HCT116 (cell line): ENCODE results near the gene MBD1. TPM values are rescaled to one million over a fixed set of nuclear protein-coding genes. Genes with fewer than 3 reads are reported as not detected.
A peak's percentile ranks its signal among the peaks of the same experiment; 100 is the strongest.

Source experiments
- ATAC-seq: fragments of 200-7000 bp; cut with Tn5 transposase; 2 replicates; pipeline ENCODE4 v1.9.1; 2020; ENCODE audit warnings: mild to moderate bottlenecking, moderate library complexity
- BruUV-seq: library from RNA; stranded (reverse); fragments of 400-500 nt; replicated peaks from 2 replicates; lab custom pipeline; 2021; lab: Mats Ljungman, UMichigan
- CTCF ChIA-PET: fragments of 300-600 bp; sonication (Branson Sonifier 250); formaldehyde crosslinking; loops from one replicate; lab custom pipeline; 2021; ENCODE audit warnings: antibody characterized with exemption; lab: Charles Lee
- POLR2A ChIA-PET: fragments of 300-600, 350-600 bp; sonication (Branson Sonifier 250); formaldehyde crosslinking; loops from one replicate; lab custom pipeline; 2021; ENCODE audit warnings: antibody characterized with exemption; lab: Charles Lee
- RAD21 ChIA-PET, 2 experiments: fragments of 300-600 bp; sonication (Branson Sonifier 250); formaldehyde crosslinking; loops; one replicate each; lab custom pipeline; 2023; ENCODE audit warnings: low total read pairs in 2 of 2; ENCODE audit not compliant: uncharacterized antibody in 2 of 2, unreplicated experiment in 2 of 2, low non-redundant PET in 1 of 2; lab: Charles Lee
- DNase-seq: peaks from one replicate; pipeline ENCODE4 v3.0.0-alpha.2; 2010; ENCODE audit warnings: low read depth, low spot score
- H2AFZ ChIP-seq: fragments of 200-600 bp; shearing (Covaris generic), sonication (generic); 2 replicates; pipeline ENCODE4 v1.6.1; 2017; ENCODE audit warnings: low read depth, mixed run types, mixed read lengths, antibody characterized with exemption, low read length; ENCODE audit not compliant: poor library complexity, severe bottlenecking
- H3K27ac ChIP-seq: 2 replicates; pipeline ENCODE4 v1.5.1; 2012; ENCODE audit warnings: low read depth, low read length
- H3K27me3 ChIP-seq: fragments of 200-600 bp; sonication (generic); 2 replicates; pipeline ENCODE4 v1.6.1; 2016; ENCODE audit warnings: mixed run types, low read length, mixed read lengths; ENCODE audit not compliant: insufficient read depth
- H3K36me3 ChIP-seq, 2 experiments: fragments of 200-500 bp in 1 of 2; fragments of 200-600 bp in 1 of 2; sonication (Bioruptor generic) in 1 of 2; sonication (generic) in 1 of 2; 2 replicates each; pipeline versions ENCODE4 v1.5.1 to v1.6.1; 2014 to 2016; ENCODE audit warnings: low read length in 2 of 2, inconsistent platforms in 1 of 2, mixed read lengths in 1 of 2, mixed run types in 1 of 2; ENCODE audit not compliant: insufficient read depth in 2 of 2, control insufficient read depth in 1 of 2
- H3K4me1 ChIP-seq, 2 experiments: fragments of 200-600 bp in 1 of 2; sonication (generic) in 1 of 2; 2 replicates each; pipeline versions ENCODE4 v1.5.1 to v1.6.1; 2012 to 2017; ENCODE audit warnings: low read length in 2 of 2, inconsistent platforms in 1 of 2, mild to moderate bottlenecking in 1 of 2, mixed read lengths in 1 of 2, mixed run types in 1 of 2, moderate library complexity in 1 of 2; ENCODE audit not compliant: insufficient read depth in 2 of 2, control insufficient read depth in 1 of 2
- H3K4me2 ChIP-seq: fragments of 200-600 bp; sonication (generic); 2 replicates; pipeline ENCODE4 v1.6.1; 2017; ENCODE audit warnings: mixed run types, low read length, mixed read lengths
- H3K4me3 ChIP-seq, 2 experiments: fragments of 200-600 bp in 1 of 2; sonication (generic) in 1 of 2; replicated peaks in 1 of 2; 2 replicates each; pipeline ENCODE4 v1.5.1; 2011 to 2016; ENCODE audit warnings: low read length in 2 of 2, control low read depth in 1 of 2, low read depth in 1 of 2, mild to moderate bottlenecking in 1 of 2, mixed read lengths in 1 of 2, mixed run types in 1 of 2
- H3K79me2 ChIP-seq: fragments of 200-600 bp; sonication (generic); 2 replicates; pipeline ENCODE4 v1.6.1; 2017; ENCODE audit warnings: mild to moderate bottlenecking, mixed run types, low read length, moderate library complexity, mixed read lengths; ENCODE audit not compliant: insufficient read depth
- H3K9ac ChIP-seq: fragments of 200-600 bp; sonication (generic); 2 replicates; pipeline ENCODE4 v1.6.1; 2016; ENCODE audit warnings: low read length, mixed read lengths
- H3K9me2 ChIP-seq: fragments of 200-600 bp; sonication (generic), shearing (Covaris generic); 2 replicates; pipeline ENCODE4 v1.6.1; 2017; ENCODE audit warnings: mixed run types, mild to moderate bottlenecking, moderate library complexity; ENCODE audit not compliant: insufficient read depth
- H3K9me3 ChIP-seq, 2 experiments: fragments of 200-500 bp in 1 of 2; fragments of 200-600 bp in 1 of 2; sonication (Bioruptor generic) in 1 of 2; sonication (generic) in 1 of 2; 2 replicates each; pipeline ENCODE4 v1.6.1; 2014 to 2017; ENCODE audit warnings: low read length in 2 of 2, mixed read lengths in 2 of 2, inconsistent platforms in 1 of 2, low read depth in 1 of 2, mild to moderate bottlenecking in 1 of 2, mixed run types in 1 of 2, moderate library complexity in 1 of 2; ENCODE audit not compliant: control insufficient read depth in 1 of 2, insufficient read depth in 1 of 2
- H4K20me1 ChIP-seq: fragments of 200-600 bp; sonication (generic), shearing (Covaris generic); 2 replicates; pipeline ENCODE4 v1.6.1; 2017; ENCODE audit warnings: mixed run types, mild to moderate bottlenecking, moderate library complexity; ENCODE audit not compliant: insufficient read depth
- CBX3 ChIP-seq: IDR thresholded peaks from 2 replicates; pipeline ENCODE4 v1.6.1; 2012; ENCODE audit warnings: low read depth
- EGR1 ChIP-seq: IDR thresholded peaks from 2 replicates; pipeline ENCODE4 v1.6.1; 2012; ENCODE audit warnings: low read depth
- ELF1 ChIP-seq: IDR thresholded peaks from 2 replicates; pipeline ENCODE4 v1.6.1; 2012; ENCODE audit warnings: low read depth, borderline replicate concordance
- EZH2 ChIP-seq: fragments of 200-600 bp; sonication (generic); IDR thresholded peaks from 2 replicates; pipeline ENCODE4 v1.6.1; 2017; ENCODE audit warnings: antibody characterized with exemption, mixed run types
- JUND ChIP-seq: IDR thresholded peaks from 2 replicates; pipeline ENCODE4 v1.6.1; 2012
- POLR2A ChIP-seq: IDR thresholded peaks from 2 replicates; pipeline ENCODE4 v1.7.0; 2011; ENCODE audit warnings: borderline replicate concordance; ENCODE audit not compliant: insufficient read depth, insufficient read length; ENCODE audit errors: extremely low read depth
- POLR2AphosphoS5 ChIP-seq: IDR thresholded peaks from 2 replicates; pipeline ENCODE4 v1.6.1; 2011; ENCODE audit warnings: mild to moderate bottlenecking, low read depth, low read length, moderate library complexity
- SIN3A ChIP-seq: IDR thresholded peaks from 2 replicates; pipeline ENCODE4 v1.6.1; 2012; ENCODE audit warnings: low read depth
- SP1 ChIP-seq: IDR thresholded peaks from 2 replicates; pipeline ENCODE4 v1.6.1; 2012; ENCODE audit warnings: low read depth
- SRF ChIP-seq: IDR thresholded peaks from 2 replicates; pipeline ENCODE4 v1.6.1; 2012; ENCODE audit warnings: low read depth
- TCF7L2 ChIP-seq: IDR thresholded peaks from 2 replicates; pipeline ENCODE4 v1.7.0; 2011; ENCODE audit warnings: borderline replicate concordance, inconsistent platforms; ENCODE audit not compliant: insufficient read depth, insufficient read length; ENCODE audit errors: extremely low read depth
- YY1 ChIP-seq: IDR thresholded peaks from 2 replicates; pipeline ENCODE4 v1.6.1; 2011; ENCODE audit warnings: low read length, low read depth, moderate library complexity, mild to moderate bottlenecking; ENCODE audit not compliant: insufficient replicate concordance; ENCODE audit errors: extremely low read depth
- ZFX ChIP-seq: fragments of 450-650 bp; IDR thresholded peaks from 2 replicates; pipeline ENCODE4 v1.6.1; 2017
- ZNF274 ChIP-seq: fragments of 200-500 bp; sonication (Bioruptor generic); IDR thresholded peaks from 2 replicates; pipeline ENCODE4 v1.6.1; 2014; ENCODE audit warnings: mild to moderate bottlenecking, low read depth, low read length, inconsistent platforms
- intact Hi-C: fragments of 100-400 bp; cut with micrococcal nuclease; formaldehyde crosslinking; loops from 2 replicates; pipeline ENCODE4 v1.10.0; 2022
- total RNA-seq: library from RNA; stranded (reverse); gene quantifications from one replicate; pipeline ENCODE4 v1.2.1, GENCODE V29; 2021; ENCODE audit not compliant: unreplicated experiment
- TF ChIP-seq, protein P1 (sequence below): IDR thresholded peaks from 2 replicates; pipeline ENCODE4 v1.6.1; 2012; ENCODE audit warnings: low read depth
- TF ChIP-seq, protein P2 (sequence below): IDR thresholded peaks from 2 replicates; pipeline ENCODE4 v1.6.1; 2012
- TF ChIP-seq, protein P3 (sequence below): IDR thresholded peaks from 2 replicates; pipeline ENCODE4 v1.6.1; 2011; ENCODE audit warnings: mild to moderate bottlenecking, low read length, moderate library complexity; ENCODE audit not compliant: insufficient replicate concordance; ENCODE audit errors: extremely low read depth
- TF ChIP-seq, protein P4 (sequence below): IDR thresholded peaks from 2 replicates; pipeline ENCODE4 v1.6.1; 2012
- TF ChIP-seq, protein P5 (sequence below), 3 experiments: fragments of 200-600 bp in 1 of 3; sonication (generic) in 1 of 3; IDR thresholded peaks in 2 of 3; conservative IDR thresholded peaks in 1 of 3; 2 replicates each; pipeline ENCODE4 v1.5.1; 2012 to 2017; ENCODE audit warnings: low read depth in 2 of 3, low read length in 2 of 3, antibody characterized with exemption in 1 of 3, borderline replicate concordance in 1 of 3, control low read depth in 1 of 3, mild to moderate bottlenecking in 1 of 3, mixed read lengths in 1 of 3, mixed run types in 1 of 3, moderate library complexity in 1 of 3; ENCODE audit not compliant: insufficient read depth in 1 of 3

Gene MBD1
- total RNA-seq, 1 experiment from 2014 or later = 63.9 TPM

DNA sequence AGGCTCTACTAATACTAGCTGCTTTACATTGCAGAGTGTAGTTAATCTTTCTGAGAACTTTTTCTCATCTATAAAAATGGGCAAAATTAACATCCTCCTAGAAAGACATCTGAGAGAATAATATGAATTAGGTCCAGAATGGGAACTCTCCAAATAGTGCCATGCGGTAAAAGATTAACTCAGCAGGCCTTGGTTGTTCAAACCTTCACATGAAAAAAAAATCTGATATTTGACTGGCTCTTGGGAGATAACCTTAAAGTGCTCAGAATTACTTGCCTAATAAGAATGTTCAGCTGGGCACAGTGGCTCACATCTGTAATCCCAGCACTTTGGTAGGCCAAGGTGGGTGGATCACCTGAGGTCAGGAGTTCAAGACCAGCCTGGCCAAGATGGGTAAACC, 11.7 kb upstream of the MBD1 start (continued):
- TF ChIP-seq SRF (no peak), EGR1 (no peak), YY1 (no peak), TCF7L2 (no peak), ZFX (no peak), SP1 (no peak), JUND (no peak), POLR2AphosphoS5 (no peak), ZNF274 (no peak)
- TF ChIP-seq, protein P1, sequence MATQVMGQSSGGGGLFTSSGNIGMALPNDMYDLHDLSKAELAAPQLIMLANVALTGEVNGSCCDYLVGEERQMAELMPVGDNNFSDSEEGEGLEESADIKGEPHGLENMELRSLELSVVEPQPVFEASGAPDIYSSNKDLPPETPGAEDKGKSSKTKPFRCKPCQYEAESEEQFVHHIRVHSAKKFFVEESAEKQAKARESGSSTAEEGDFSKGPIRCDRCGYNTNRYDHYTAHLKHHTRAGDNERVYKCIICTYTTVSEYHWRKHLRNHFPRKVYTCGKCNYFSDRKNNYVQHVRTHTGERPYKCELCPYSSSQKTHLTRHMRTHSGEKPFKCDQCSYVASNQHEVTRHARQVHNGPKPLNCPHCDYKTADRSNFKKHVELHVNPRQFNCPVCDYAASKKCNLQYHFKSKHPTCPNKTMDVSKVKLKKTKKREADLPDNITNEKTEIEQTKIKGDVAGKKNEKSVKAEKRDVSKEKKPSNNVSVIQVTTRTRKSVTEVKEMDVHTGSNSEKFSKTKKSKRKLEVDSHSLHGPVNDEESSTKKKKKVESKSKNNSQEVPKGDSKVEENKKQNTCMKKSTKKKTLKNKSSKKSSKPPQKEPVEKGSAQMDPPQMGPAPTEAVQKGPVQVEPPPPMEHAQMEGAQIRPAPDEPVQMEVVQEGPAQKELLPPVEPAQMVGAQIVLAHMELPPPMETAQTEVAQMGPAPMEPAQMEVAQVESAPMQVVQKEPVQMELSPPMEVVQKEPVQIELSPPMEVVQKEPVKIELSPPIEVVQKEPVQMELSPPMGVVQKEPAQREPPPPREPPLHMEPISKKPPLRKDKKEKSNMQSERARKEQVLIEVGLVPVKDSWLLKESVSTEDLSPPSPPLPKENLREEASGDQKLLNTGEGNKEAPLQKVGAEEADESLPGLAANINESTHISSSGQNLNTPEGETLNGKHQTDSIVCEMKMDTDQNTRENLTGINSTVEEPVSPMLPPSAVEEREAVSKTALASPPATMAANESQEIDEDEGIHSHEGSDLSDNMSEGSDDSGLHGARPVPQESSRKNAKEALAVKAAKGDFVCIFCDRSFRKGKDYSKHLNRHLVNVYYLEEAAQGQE = no peak
- TF ChIP-seq, protein P2, sequence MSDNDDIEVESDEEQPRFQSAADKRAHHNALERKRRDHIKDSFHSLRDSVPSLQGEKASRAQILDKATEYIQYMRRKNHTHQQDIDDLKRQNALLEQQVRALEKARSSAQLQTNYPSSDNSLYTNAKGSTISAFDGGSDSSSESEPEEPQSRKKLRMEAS = no peak

DNA sequence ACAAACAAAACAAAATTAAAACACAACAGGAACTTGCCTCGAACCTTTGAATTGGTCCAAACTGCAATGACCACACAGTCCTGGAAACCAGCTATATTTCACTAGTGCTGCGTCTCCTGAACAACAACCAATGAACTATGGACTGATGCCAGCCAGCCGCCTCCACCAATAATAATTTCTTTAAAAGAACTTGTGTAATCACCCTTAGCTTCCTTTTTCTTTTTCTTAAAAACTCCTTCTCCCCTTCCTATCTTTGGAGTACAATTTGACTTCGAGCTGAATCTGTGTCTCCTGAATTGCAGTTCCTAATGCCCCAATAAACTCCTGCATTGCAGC, 7.8 kb upstream of the MBD1 start:
- intact Hi-C loops = loop anchor here (5.0 to 10.0 kb wide), 3 partner anchors 68 to 794 kb away; partner anchors contain the start of gene RPL17
- no peak for DNase-seq
- ChIA-PET RAD21 (no interaction called here), CTCF (interaction anchor here (1.3 kb wide), 1 partner anchor 68 kb away, joined by 4 read pairs; no protein-coding TSS in a partner anchor), POLR2A (no interaction called here)
- peaks cover 22% of the 10 kb centered on the region for H3K79me2 ChIP-seq
- H4K20me1 ChIP-seq = no peaks in the 10 kb centered on the region
- H3K4me3 ChIP-seq = no peak overlapping the region
- no peaks in the 10 kb centered on the region for H3K27me3 ChIP-seq
- no peak for ATAC-seq
- no peak overlapping the region for H3K9ac ChIP-seq
- H3K4me1 ChIP-seq = peaks cover 5 to 22% of the 10 kb centered on the region in 2 experiments; a peak in 3 of 4 replicates
- no peak overlapping the region for H3K4me2 ChIP-seq
- peaks cover 4 to 14% of the 10 kb centered on the region in 2 experiments; a peak in 3 of 4 replicates for H3K36me3 ChIP-seq
- H3K9me3 ChIP-seq = no peaks in the 10 kb centered on the region; a peak in 1 of 4 replicates
- peak overlapping the region; percentile 54 for H2AFZ ChIP-seq
- BruUV-seq = no TSS peak
- no peaks in the 10 kb centered on the region for H3K9me2 ChIP-seq
- no peak overlapping the region for H3K27ac ChIP-seq
- TF ChIP-seq, protein P3, sequence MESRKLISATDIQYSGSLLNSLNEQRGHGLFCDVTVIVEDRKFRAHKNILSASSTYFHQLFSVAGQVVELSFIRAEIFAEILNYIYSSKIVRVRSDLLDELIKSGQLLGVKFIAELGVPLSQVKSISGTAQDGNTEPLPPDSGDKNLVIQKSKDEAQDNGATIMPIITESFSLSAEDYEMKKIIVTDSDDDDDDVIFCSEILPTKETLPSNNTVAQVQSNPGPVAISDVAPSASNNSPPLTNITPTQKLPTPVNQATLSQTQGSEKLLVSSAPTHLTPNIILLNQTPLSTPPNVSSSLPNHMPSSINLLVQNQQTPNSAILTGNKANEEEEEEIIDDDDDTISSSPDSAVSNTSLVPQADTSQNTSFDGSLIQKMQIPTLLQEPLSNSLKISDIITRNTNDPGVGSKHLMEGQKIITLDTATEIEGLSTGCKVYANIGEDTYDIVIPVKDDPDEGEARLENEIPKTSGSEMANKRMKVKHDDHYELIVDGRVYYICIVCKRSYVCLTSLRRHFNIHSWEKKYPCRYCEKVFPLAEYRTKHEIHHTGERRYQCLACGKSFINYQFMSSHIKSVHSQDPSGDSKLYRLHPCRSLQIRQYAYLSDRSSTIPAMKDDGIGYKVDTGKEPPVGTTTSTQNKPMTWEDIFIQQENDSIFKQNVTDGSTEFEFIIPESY = no peak
- TF ChIP-seq, protein P4, sequence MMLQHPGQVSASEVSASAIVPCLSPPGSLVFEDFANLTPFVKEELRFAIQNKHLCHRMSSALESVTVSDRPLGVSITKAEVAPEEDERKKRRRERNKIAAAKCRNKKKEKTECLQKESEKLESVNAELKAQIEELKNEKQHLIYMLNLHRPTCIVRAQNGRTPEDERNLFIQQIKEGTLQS = no peak
- TF ChIP-seq, protein P5, sequence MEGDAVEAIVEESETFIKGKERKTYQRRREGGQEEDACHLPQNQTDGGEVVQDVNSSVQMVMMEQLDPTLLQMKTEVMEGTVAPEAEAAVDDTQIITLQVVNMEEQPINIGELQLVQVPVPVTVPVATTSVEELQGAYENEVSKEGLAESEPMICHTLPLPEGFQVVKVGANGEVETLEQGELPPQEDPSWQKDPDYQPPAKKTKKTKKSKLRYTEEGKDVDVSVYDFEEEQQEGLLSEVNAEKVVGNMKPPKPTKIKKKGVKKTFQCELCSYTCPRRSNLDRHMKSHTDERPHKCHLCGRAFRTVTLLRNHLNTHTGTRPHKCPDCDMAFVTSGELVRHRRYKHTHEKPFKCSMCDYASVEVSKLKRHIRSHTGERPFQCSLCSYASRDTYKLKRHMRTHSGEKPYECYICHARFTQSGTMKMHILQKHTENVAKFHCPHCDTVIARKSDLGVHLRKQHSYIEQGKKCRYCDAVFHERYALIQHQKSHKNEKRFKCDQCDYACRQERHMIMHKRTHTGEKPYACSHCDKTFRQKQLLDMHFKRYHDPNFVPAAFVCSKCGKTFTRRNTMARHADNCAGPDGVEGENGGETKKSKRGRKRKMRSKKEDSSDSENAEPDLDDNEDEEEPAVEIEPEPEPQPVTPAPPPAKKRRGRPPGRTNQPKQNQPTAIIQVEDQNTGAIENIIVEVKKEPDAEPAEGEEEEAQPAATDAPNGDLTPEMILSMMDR (IDR thresholded peaks at IDR 0.05 in 2 of 3, conservative IDR thresholded peaks at IDR 0.05 in 1 of 3; ENCODE audit: borderline replicate concordance in 1 of 3, insufficient read depth in 1 of 3, low read depth in 2 of 3, low read length in 2 of 3) = no peak
- no peak for TF ChIP-seq SP1
- TF ChIP-seq EZH2 = no peak
- no peak for TF ChIP-seq ELF1
- TF ChIP-seq SIN3A = no peak
- TF ChIP-seq POLR2AphosphoS5 = no peak
- TF ChIP-seq YY1 = no peak
- TF ChIP-seq POLR2A = no peak
- no peak for TF ChIP-seq CBX3
